Activated T-helper 1 cell treated with anti-CD3 and anti-CD28 coated beads, Interleukin-12 subunit alpha, Interleukin-12 subunit beta, Interleukin-2, Interleukin-4 antibody, amounts not matched to agents 30 ng/mL and 10 ng/mL and 1 ng/mL, durations not matched to agents 14 hours and 24 hours and 36 hours (primary cell): ENCODE data around the gene UNC50. TPM values are rescaled to one million over a fixed set of nuclear protein-coding genes. Genes with fewer than 3 reads are reported as not detected.

Experiments used
- DNase-seq: peaks from one replicate; pipeline ENCODE4 v3.0.0; 2021; ENCODE audit warnings: low spot score
- H3K27ac Mint-ChIP-seq: one replicate; pipeline ENCODE4 v1.8.0; 2021; ENCODE audit warnings: mild to moderate bottlenecking, mixed read lengths
- H3K27me3 Mint-ChIP-seq: one replicate; pipeline ENCODE4 v1.8.0; 2022; ENCODE audit warnings: mild to moderate bottlenecking, moderate library complexity, mixed read lengths; ENCODE audit not compliant: insufficient read depth
- H3K36me3 Mint-ChIP-seq: one replicate; pipeline ENCODE4 v1.8.0; 2021; ENCODE audit warnings: low read depth, mixed read lengths
- H3K4me1 Mint-ChIP-seq: one replicate; pipeline ENCODE4 v1.8.0; 2021; ENCODE audit warnings: low read depth, mixed read lengths
- H3K4me3 Mint-ChIP-seq: one replicate; pipeline ENCODE4 v1.8.0; 2021; ENCODE audit warnings: mild to moderate bottlenecking, moderate library complexity, mixed read lengths
- H3K9me3 Mint-ChIP-seq: one replicate; pipeline ENCODE4 v1.8.0; 2021; ENCODE audit warnings: mixed read lengths
- intact Hi-C: fragments of 100-400 bp; cut with micrococcal nuclease; formaldehyde crosslinking; loops from one replicate; pipeline ENCODE4 v1.15.1; 2024
- total RNA-seq: library from RNA; stranded (reverse); gene quantifications from 2 replicates; pipeline ENCODE4 v1.2.3, GENCODE V29; 2022

Gene UNC50
- total RNA-seq, 1 donor from 2014 or later, result 41.4 TPM

DNA sequence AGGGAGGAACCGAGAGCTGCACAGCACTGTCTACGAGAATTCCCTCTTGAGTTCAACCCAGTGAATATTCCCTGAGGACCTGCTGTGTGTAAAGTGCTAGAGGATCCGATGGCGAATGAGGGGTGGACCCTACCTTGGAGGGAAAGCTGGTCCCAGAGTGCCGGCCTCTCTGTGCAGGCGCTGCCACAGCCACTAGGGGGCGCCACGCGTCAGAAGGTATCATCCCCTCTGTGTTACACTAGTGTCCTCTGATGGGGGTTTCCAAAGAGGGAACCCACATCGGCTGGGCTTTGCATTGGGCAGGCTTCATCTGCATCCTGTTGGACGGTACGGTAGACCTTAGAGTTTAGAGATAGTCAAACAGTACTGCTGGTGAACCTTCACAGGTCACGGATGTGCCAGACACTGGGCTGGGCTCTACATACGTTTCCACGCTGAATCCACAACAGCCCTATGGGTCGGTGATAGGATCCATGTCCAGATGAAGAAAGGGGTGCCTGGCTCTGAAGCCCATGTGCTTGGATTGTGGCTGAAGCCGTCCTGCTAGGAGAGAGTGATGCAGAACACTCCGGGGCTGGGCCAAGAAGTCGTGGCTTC, 39.1 kb upstream of the UNC50 start:
- Mint-ChIP-seq H3K36me3 (peaks cover 45% of the 10 kb centered on the region), H3K4me3 (no peak overlapping the region), H3K9me3 (no peaks in the 10 kb centered on the region), H3K4me1 (peaks cover 12% of the 10 kb centered on the region), H3K27me3 (no peaks in the 10 kb centered on the region), H3K27ac (peak overlapping the region; percentile 24)
- intact Hi-C loops, result loop anchor here (1.0 kb wide), 2 partner anchors 156 to 268 kb away; no protein-coding TSS in a partner anchor
- peak; percentile 44 for DNase-seq

DNA sequence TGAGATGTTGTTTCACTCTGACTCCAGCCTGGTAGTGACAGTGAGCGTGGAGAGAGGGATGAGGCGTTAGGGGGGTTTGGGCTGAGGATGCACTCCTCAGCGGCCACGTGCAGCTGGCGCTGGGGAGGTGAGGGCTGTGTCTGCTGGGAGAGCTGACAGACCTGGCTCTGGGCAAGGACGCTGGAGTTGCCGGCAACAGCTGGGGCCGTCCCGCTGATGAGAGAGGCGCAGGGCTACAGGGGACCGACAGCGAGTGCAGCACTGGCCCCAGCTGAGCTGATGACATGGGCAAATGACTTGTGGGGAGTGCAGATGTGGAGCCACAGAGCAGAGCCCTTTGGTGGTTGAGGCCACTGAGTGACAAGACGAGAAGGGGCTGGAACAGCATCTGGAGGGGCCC, 38.5 kb upstream of the UNC50 start:
- Mint-ChIP-seq H3K27ac (peak overlapping the region; percentile 24), H3K36me3 (peaks cover 45% of the 10 kb centered on the region), H3K9me3 (no peaks in the 10 kb centered on the region), H3K4me1 (peaks cover 11% of the 10 kb centered on the region), H3K27me3 (no peaks in the 10 kb centered on the region), H3K4me3 (no peak overlapping the region)
- no peak for DNase-seq
- intact Hi-C loops, result loop anchor here (1.0 kb wide), 2 partner anchors 157 to 267 kb away; no protein-coding TSS in a partner anchor

- intact Hi-C loops, result no loop called here
- Mint-ChIP-seq H3K4me1 (peaks cover 7% of the 10 kb centered on the region), H3K4me3 (no peak overlapping the region), H3K27ac (peak overlapping the region; percentile 9), H3K36me3 (peaks cover 44% of the 10 kb centered on the region), H3K27me3 (no peaks in the 10 kb centered on the region), H3K9me3 (no peaks in the 10 kb centered on the region)
- DNase-seq, result no peak
These were observed 38.0 kb upstream of the UNC50 start for GRCh38 chr2:98570356-98570755.

GRCh38 chr2:98571121-98571701, 37.2 kb upstream of the UNC50 start:
- intact Hi-C loops, result no loop called here
- Mint-ChIP-seq H3K27me3 (no peaks in the 10 kb centered on the region), H3K4me3 (no peak overlapping the region), H3K4me1 (peaks cover 5% of the 10 kb centered on the region), H3K36me3 (peaks cover 40% of the 10 kb centered on the region), H3K9me3 (no peaks in the 10 kb centered on the region), H3K27ac (no peak overlapping the region)
- DNase-seq, result no peak

DNA sequence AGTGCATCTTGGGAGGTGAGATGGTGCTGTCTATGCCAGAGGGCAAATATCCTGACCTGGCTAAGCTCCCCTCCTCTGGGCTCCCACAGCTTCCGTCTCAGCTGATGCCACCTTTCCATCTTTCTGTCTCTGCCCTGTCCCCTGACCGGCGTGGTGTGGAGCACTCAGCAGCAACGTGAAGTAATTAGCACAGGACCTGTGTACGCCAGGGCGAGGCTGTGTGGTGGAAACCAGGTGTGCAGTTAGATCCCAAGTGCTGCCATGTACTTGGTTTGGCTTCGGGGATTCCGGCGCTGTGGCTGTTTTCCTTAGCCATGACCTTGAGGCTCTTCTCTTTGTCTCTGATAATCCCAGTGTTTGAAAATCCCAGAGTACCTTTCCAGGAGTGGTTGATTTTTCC, 36.6 kb upstream of the UNC50 start:
- Mint-ChIP-seq H3K27ac (no peak overlapping the region), H3K36me3 (peaks cover 34% of the 10 kb centered on the region), H3K27me3 (no peaks in the 10 kb centered on the region), H3K4me1 (peaks cover 5% of the 10 kb centered on the region), H3K9me3 (no peaks in the 10 kb centered on the region), H3K4me3 (no peak overlapping the region)
- DNase-seq, result no peak
- intact Hi-C loops, result no loop called here

GRCh38 chr2:98572211-98572610, 36.2 kb upstream of the UNC50 start:
- intact Hi-C loops, result no loop called here
- Mint-ChIP-seq H3K27ac (no peak overlapping the region), H3K9me3 (no peaks in the 10 kb centered on the region), H3K4me1 (peaks cover 5% of the 10 kb centered on the region), H3K27me3 (no peaks in the 10 kb centered on the region), H3K4me3 (no peak overlapping the region), H3K36me3 (peaks cover 30% of the 10 kb centered on the region)
- DNase-seq, result no peak

- Mint-ChIP-seq H3K36me3 (peaks cover 26% of the 10 kb centered on the region), H3K27me3 (no peaks in the 10 kb centered on the region), H3K27ac (no peak overlapping the region), H3K4me1 (peaks cover 5% of the 10 kb centered on the region), H3K4me3 (no peak overlapping the region), H3K9me3 (no peaks in the 10 kb centered on the region)
- intact Hi-C loops, result no loop called here
- no peak for DNase-seq
These were observed 35.7 kb upstream of the UNC50 start for GRCh38 chr2:98572676-98573075.

- Mint-ChIP-seq H3K27me3 (no peaks in the 10 kb centered on the region), H3K9me3 (no peaks in the 10 kb centered on the region), H3K27ac (peak overlapping the region; percentile 16), H3K4me3 (no peak overlapping the region), H3K4me1 (peaks cover 5% of the 10 kb centered on the region), H3K36me3 (peaks cover 29% of the 10 kb centered on the region)
- intact Hi-C loops, result no loop called here
- DNase-seq, result no peak
These were observed 35.0 kb upstream of the UNC50 start for GRCh38 chr2:98573426-98573825.

- H3K36me3 Mint-ChIP-seq, result peaks cover 27% of the 10 kb centered on the region
These were observed 31.6 kb upstream of the UNC50 start for GRCh38 chr2:98576666-98577312.

DNA sequence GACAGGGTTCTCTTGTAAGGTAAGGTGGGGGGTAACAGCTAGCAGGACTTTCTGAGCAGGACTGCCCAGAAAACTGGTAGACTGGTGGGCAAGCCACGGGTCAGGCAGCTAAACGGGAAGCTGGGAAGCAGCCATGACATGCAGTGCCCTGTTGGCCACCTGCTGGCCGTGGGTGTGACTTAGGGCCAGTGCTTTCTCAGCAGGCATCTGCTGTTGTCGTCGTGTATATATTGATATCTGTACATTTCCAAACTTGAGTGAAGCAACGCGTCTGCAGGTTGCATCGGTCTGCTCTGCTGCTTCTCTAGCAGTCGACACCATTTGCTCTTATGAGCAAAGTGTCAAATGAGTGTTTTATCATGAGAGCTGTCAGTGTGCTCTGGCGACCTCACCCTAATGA, 31.1 kb upstream of the UNC50 start:
- no peaks in the 10 kb centered on the region for H3K27me3 Mint-ChIP-seq
- DNase-seq, result no peak
- H3K4me3 Mint-ChIP-seq, result no peak overlapping the region
- H3K36me3 Mint-ChIP-seq, result peaks cover 32% of the 10 kb centered on the region
- no peak overlapping the region for H3K27ac Mint-ChIP-seq
- intact Hi-C loops, result no loop called here
- H3K9me3 Mint-ChIP-seq, result no peaks in the 10 kb centered on the region
- H3K4me1 Mint-ChIP-seq, result no peaks in the 10 kb centered on the region

More at GRCh38 chr2:98576666-98577312, 31.6 kb upstream of the UNC50 start:
- H3K27ac Mint-ChIP-seq, result no peak overlapping the region
- DNase-seq, result no peak
- no peaks in the 10 kb centered on the region for H3K4me1 Mint-ChIP-seq
- no peaks in the 10 kb centered on the region for H3K9me3 Mint-ChIP-seq
- H3K4me3 Mint-ChIP-seq, result no peak overlapping the region
- intact Hi-C loops, result no loop called here
- no peaks in the 10 kb centered on the region for H3K27me3 Mint-ChIP-seq

DNA sequence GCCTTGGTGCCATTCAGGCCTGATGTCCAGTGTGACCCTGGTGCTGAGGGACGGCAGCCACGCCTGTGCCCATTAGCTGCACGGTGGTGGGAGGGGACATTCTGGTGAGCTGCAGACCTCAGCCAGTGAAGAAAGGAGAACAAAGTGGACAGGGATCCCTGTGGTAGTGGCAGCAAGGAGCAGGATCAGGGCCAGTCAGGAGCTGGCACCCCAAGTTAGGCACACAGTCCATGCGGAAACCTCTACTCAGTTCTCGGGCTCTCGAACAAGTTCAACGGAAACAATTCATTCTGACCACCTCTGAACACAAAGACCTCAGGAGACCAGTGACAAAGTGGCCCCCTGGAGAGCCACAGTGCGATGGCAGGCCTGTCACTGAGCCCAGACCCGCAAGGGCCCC, 30.2 kb upstream of the UNC50 start:
- H3K36me3 Mint-ChIP-seq, result peaks cover 37% of the 10 kb centered on the region
- no peak for DNase-seq
- no peaks in the 10 kb centered on the region for H3K27me3 Mint-ChIP-seq
- no peaks in the 10 kb centered on the region for H3K4me1 Mint-ChIP-seq
- H3K9me3 Mint-ChIP-seq, result no peaks in the 10 kb centered on the region
- intact Hi-C loops, result no loop called here
- no peak overlapping the region for H3K4me3 Mint-ChIP-seq
- no peak overlapping the region for H3K27ac Mint-ChIP-seq

- no peak for DNase-seq
- Mint-ChIP-seq H3K9me3 (no peaks in the 10 kb centered on the region), H3K27ac (peak overlapping the region; percentile 63), H3K4me3 (no peak overlapping the region), H3K4me1 (no peaks in the 10 kb centered on the region), H3K36me3 (peaks cover 35% of the 10 kb centered on the region), H3K27me3 (no peaks in the 10 kb centered on the region)
- intact Hi-C loops, result no loop called here
These were observed 28.5 kb upstream of the UNC50 start for GRCh38 chr2:98579926-98580325.

GRCh38 chr2:98580656-98581284, 27.6 kb upstream of the UNC50 start:
- intact Hi-C loops, result no loop called here
- H3K9me3 Mint-ChIP-seq, result no peaks in the 10 kb centered on the region
- no peak overlapping the region for H3K4me3 Mint-ChIP-seq
- no peaks in the 10 kb centered on the region for H3K4me1 Mint-ChIP-seq
- H3K36me3 Mint-ChIP-seq, result peaks cover 30% of the 10 kb centered on the region
- no peaks in the 10 kb centered on the region for H3K27me3 Mint-ChIP-seq
- no peak overlapping the region for H3K27ac Mint-ChIP-seq
- no peak for DNase-seq
